Osteocyte (in vitro differentiated cells): ENCODE data around the gene AP3B1. TPM values are rescaled to one million over a fixed set of nuclear protein-coding genes. Genes with fewer than 3 reads are reported as not detected.
"Not testable (repeated sequence)": the region's sequence is repeated elsewhere in the genome, so short reads cannot be mapped to it uniquely, and the experiment has no call there.

Experiments
- DNase-seq: peaks from one replicate; pipeline ENCODE4 v3.0.0; 2021; ENCODE audit warnings: mixed read lengths; ENCODE audit not compliant: unreplicated experiment; ENCODE audit errors: extremely low spot score
- H3K27ac Mint-ChIP-seq: one replicate; pipeline ENCODE4 v1.8.0; 2021; ENCODE audit warnings: mild to moderate bottlenecking, mixed read lengths; ENCODE audit not compliant: unreplicated experiment
- H3K27me3 Mint-ChIP-seq: one replicate; pipeline ENCODE4 v1.8.0; 2021; ENCODE audit warnings: mixed read lengths; ENCODE audit not compliant: unreplicated experiment
- H3K36me3 Mint-ChIP-seq: one replicate; pipeline ENCODE4 v1.8.0; 2021; ENCODE audit warnings: mixed read lengths; ENCODE audit not compliant: unreplicated experiment
- H3K4me1 Mint-ChIP-seq: one replicate; pipeline ENCODE4 v1.8.0; 2021; ENCODE audit warnings: mixed read lengths; ENCODE audit not compliant: unreplicated experiment
- H3K4me3 Mint-ChIP-seq: one replicate; pipeline ENCODE4 v1.8.0; 2021; ENCODE audit warnings: mild to moderate bottlenecking, moderate library complexity, mixed read lengths; ENCODE audit not compliant: unreplicated experiment
- H3K9me3 Mint-ChIP-seq: one replicate; pipeline ENCODE4 v1.8.0; 2021; ENCODE audit warnings: mixed read lengths; ENCODE audit not compliant: unreplicated experiment
- CTCF ChIP-seq: fragments of 200-600 bp; sonication (generic); IDR thresholded peaks from 2 replicates; pipeline ENCODE4 v1.5.0; 2021; ENCODE audit warnings: antibody characterized with exemption, mild to moderate bottlenecking, moderate library complexity
- total RNA-seq: library from RNA; stranded (reverse); gene quantifications from 2 replicates; pipeline ENCODE4 v1.2.1, GENCODE V29; 2021

AP3B1 gene
- total RNA-seq, 1 donor from 2014 or later: 57.0 TPM

- Mint-ChIP-seq H3K27me3 (no peaks in the 10 kb centered on the region), H3K36me3 (peaks cover 2% of the 10 kb centered on the region), H3K9me3 (no peaks in the 10 kb centered on the region), H3K4me3 (no peak overlapping the region), H3K27ac (no peak overlapping the region), H3K4me1 (peaks cover 15% of the 10 kb centered on the region)
- TF ChIP-seq CTCF: no peak
- DNase-seq: no peak
Observed at GRCh38 chr5:78056053-78056452, 238.4 kb downstream of the AP3B1 start.

- Mint-ChIP-seq H3K36me3 (peaks cover 2% of the 10 kb centered on the region), H3K27me3 (no peaks in the 10 kb centered on the region), H3K4me3 (no peak overlapping the region), H3K9me3 (no peaks in the 10 kb centered on the region), H3K4me1 (peaks cover 4% of the 10 kb centered on the region), H3K27ac (no peak overlapping the region)
- no peak for TF ChIP-seq CTCF
- DNase-seq: no peak
Observed at GRCh38 chr5:78050888-78051287, 243.6 kb downstream of the AP3B1 start.

- not testable (repeated sequence) for H3K27me3 Mint-ChIP-seq, DNase-seq, H3K4me3 Mint-ChIP-seq, H3K9me3 Mint-ChIP-seq, H3K4me1 Mint-ChIP-seq, H3K27ac Mint-ChIP-seq
- H3K36me3 Mint-ChIP-seq: peaks cover 13% of the 10 kb centered on the region
Observed at GRCh38 chr5:78046823-78047222, 247.7 kb downstream of the AP3B1 start.

- TF ChIP-seq CTCF: no peak
- Mint-ChIP-seq H3K4me3 (no peak overlapping the region), H3K4me1 (peaks cover 3% of the 10 kb centered on the region), H3K36me3 (peaks cover 13% of the 10 kb centered on the region), H3K27me3 (no peaks in the 10 kb centered on the region), H3K9me3 (peaks cover 6% of the 10 kb centered on the region), H3K27ac (no peak overlapping the region)
- no peak for DNase-seq
Observed at GRCh38 chr5:78046006-78046405, 248.5 kb downstream of the AP3B1 start.

GRCh38 chr5:78041805-78042204, 252.7 kb downstream of the AP3B1 start:
- Mint-ChIP-seq H3K4me3 (no peak overlapping the region), H3K36me3 (peaks cover 24% of the 10 kb centered on the region), H3K4me1 (no peaks in the 10 kb centered on the region), H3K27me3 (no peaks in the 10 kb centered on the region), H3K27ac (no peak overlapping the region), H3K9me3 (peaks cover 6% of the 10 kb centered on the region)
- DNase-seq: no peak
- TF ChIP-seq CTCF: no peak

GRCh38 chr5:78025540-78025939, 269.0 kb downstream of the AP3B1 start:
- Mint-ChIP-seq H3K36me3 (peaks cover 6% of the 10 kb centered on the region), H3K27me3 (no peaks in the 10 kb centered on the region), H3K27ac (no peak overlapping the region), H3K4me1 (no peaks in the 10 kb centered on the region), H3K9me3 (no peaks in the 10 kb centered on the region), H3K4me3 (no peak overlapping the region)
- no peak for TF ChIP-seq CTCF
- no peak for DNase-seq
